GM12874 (cell line): Measurements from ENCODE around the gene LEF1.

ENCODE experiments used
- CTCF ChIP-seq: IDR thresholded peaks from 2 replicates; pipeline ENCODE4 v1.5.1; 2011; ENCODE audit warnings: low read depth, mild to moderate bottlenecking, control low read depth, low read length, moderate library complexity; ENCODE audit not compliant: insufficient read depth

The LEF1 gene

GRCh38 chr4:108159845-108160244, 8.9 kb downstream of the LEF1 start:
- no peak for TF ChIP-seq CTCF

- TF ChIP-seq CTCF = no peak
These were observed 11.1 kb downstream of the LEF1 start for GRCh38 chr4:108157655-108158054.

- TF ChIP-seq CTCF = no peak
These were observed 12.3 kb downstream of the LEF1 start for GRCh38 chr4:108156391-108156790.

GRCh38 chr4:108155373-108155772, 13.4 kb downstream of the LEF1 start:
- no peak for TF ChIP-seq CTCF

- no peak for TF ChIP-seq CTCF
These were observed 15.8 kb downstream of the LEF1 start for GRCh38 chr4:108152980-108153379.

- no peak for TF ChIP-seq CTCF
These were observed 18.9 kb downstream of the LEF1 start for GRCh38 chr4:108149588-108150380.

GRCh38 chr4:108148316-108148715, 20.4 kb downstream of the LEF1 start:
- no peak for TF ChIP-seq CTCF
